VCaP (cell line): ENCODE measurements around the gene WNT5B.
"Not testable (repeated sequence)": the region's sequence is repeated elsewhere in the genome, so short reads cannot be mapped to it uniquely, and the experiment has no call there.

Source experiments
- H3K27ac ChIP-seq: fragments of 450-650 bp; 2 replicates; pipeline ENCODE4 v1.5.1; 2017
- TF ChIP-seq, protein P1 (sequence below): fragments of 450-650 bp; conservative IDR thresholded peaks from 2 replicates; pipeline ENCODE4 v1.5.1; 2017; ENCODE audit warnings: mild to moderate bottlenecking, moderate library complexity

WNT5B gene

GRCh38 chr12:1593174-1594005 lies 35.6 kb upstream of the WNT5B start:
- TF ChIP-seq, protein P1, sequence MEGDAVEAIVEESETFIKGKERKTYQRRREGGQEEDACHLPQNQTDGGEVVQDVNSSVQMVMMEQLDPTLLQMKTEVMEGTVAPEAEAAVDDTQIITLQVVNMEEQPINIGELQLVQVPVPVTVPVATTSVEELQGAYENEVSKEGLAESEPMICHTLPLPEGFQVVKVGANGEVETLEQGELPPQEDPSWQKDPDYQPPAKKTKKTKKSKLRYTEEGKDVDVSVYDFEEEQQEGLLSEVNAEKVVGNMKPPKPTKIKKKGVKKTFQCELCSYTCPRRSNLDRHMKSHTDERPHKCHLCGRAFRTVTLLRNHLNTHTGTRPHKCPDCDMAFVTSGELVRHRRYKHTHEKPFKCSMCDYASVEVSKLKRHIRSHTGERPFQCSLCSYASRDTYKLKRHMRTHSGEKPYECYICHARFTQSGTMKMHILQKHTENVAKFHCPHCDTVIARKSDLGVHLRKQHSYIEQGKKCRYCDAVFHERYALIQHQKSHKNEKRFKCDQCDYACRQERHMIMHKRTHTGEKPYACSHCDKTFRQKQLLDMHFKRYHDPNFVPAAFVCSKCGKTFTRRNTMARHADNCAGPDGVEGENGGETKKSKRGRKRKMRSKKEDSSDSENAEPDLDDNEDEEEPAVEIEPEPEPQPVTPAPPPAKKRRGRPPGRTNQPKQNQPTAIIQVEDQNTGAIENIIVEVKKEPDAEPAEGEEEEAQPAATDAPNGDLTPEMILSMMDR, result no peak
- peak overlapping the region; percentile 99 for H3K27ac ChIP-seq

GRCh38 chr12:1594006-1594260 lies 35.1 kb upstream of the WNT5B start:
- TF ChIP-seq, protein P1, result no peak
- H3K27ac ChIP-seq, result peak overlapping the region; percentile 99

- TF ChIP-seq, protein P1, result no peak
Measured at GRCh38 chr12:1594261-1595025, 34.6 kb upstream of the WNT5B start, which contains the start of gene FBXL14. Gene FBXL14, minus strand, starts transcription at chr12:1594581. Its CDS starts 515 bp downstream, at chr12:1594066.

GRCh38 chr12:1595026-1595561 lies 33.9 kb upstream of the WNT5B start:
- TF ChIP-seq, protein P1, result no peak
- peak overlapping the region; percentile 99 for H3K27ac ChIP-seq

More at GRCh38 chr12:1594261-1595025, 34.6 kb upstream of the WNT5B start, which contains the start of gene FBXL14:
- peak within 1 kb of the TSS; percentile 99 for H3K27ac ChIP-seq

DNA sequence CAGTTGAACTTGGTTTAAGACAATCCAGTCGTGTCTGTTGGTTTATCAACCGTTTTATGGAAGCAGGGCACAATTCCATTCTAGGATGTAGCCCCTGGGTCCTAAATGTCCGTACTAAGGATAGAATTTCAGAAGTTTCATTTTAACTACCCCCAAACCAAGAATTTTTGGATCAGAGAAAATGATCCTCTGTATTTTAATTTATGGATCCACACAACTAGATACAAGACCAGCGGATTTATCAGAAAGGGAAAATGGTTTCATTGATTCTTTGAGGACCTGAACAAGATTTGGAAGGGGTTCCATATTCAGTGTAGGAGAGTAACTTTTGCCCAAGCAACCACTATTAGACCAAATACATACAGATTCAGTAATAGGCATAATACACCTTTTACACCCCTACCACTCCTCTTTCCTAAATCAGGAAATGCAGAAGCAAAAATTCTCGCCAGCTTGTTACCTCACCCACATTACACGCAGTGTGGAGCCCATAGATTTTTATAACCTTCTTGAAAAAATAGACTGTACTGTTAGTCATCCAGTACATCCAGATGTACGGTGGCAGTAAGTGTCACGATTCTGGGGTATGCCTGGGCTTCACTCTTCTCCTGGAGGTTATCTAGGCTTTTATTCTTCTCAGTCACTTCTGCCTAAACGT lies 33.2 kb upstream of the WNT5B start:
- H3K27ac ChIP-seq, result peak overlapping the region; percentile 99
- TF ChIP-seq, protein P1, result no peak

GRCh38 chr12:1598757-1599156 lies 30.3 kb upstream of the WNT5B start:
- TF ChIP-seq, protein P1, result no peak
- no peak overlapping the region for H3K27ac ChIP-seq

GRCh38 chr12:1602706-1603105 lies 26.3 kb upstream of the WNT5B start:
- not testable (repeated sequence) for H3K27ac ChIP-seq
